Epithelial cell of esophagus (primary cell): ENCODE data around the gene CCDC197.

Source experiments
- DNase-seq: peaks from one replicate; pipeline ENCODE4 v3.0.0; 2010; ENCODE audit warnings: low read depth
- H3K4me3 ChIP-seq: 2 replicates; pipeline ENCODE4 v1.5.1; 2011; ENCODE audit warnings: mild to moderate bottlenecking, low read length, control low read depth
- CTCF ChIP-seq: IDR thresholded peaks from 2 replicates; pipeline ENCODE4 v1.5.1; 2011; ENCODE audit warnings: low read depth, mild to moderate bottlenecking, low read length, control low read depth, inconsistent platforms; ENCODE audit not compliant: insufficient read depth; ENCODE audit errors: missing control alignments

Gene CCDC197

DNA sequence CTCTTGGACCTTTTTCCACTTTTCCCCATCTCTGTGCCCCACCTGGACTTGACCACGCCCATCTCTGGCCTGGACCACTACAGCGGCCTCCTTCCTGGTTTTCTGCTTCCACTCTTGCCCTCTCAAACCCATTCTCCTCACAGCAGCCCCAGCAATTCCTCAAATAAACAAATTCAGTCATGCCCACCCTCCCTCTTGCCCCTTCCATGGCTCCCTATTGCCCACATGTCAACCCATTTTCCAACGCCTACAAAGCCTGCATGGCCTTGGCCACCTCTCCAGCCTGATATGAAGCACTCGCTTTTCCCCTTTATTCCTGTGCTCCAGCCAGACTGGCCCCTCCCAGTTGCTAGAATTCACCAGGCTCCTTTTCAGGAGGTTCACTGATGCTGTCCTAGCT, 23.2 kb downstream of the CCDC197 start:
- H3K4me3 ChIP-seq: no peak overlapping the region
- DNase-seq: no peak
- TF ChIP-seq CTCF: no peak

DNA sequence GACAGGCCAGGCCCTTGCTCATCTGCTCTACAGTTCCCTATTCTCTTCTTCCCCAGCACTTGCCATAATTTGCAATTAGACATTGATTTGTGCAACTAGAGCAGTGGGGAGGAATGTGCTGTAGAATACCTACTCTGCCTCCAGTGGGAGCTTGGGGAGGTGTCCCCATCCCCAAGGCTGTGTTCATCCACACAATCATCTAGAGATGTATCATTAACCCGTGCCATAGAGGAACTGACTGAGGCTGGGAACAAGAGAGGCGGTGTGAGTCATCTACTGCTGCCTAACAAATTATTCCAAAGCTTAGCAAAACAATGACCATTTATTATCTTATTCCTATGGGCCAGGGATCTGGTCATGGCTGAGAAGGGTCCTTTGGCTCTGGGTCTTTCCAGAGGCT, 23.9 kb downstream of the CCDC197 start:
- H3K4me3 ChIP-seq: no peak overlapping the region
- DNase-seq: peak; percentile 60
- no peak for TF ChIP-seq CTCF

- DNase-seq: no peak
- TF ChIP-seq CTCF: no peak
- no peak overlapping the region for H3K4me3 ChIP-seq
Measured at GRCh38 chr14:94021416-94022157, 24.5 kb downstream of the CCDC197 start.

- H3K4me3 ChIP-seq: no peak overlapping the region
- TF ChIP-seq CTCF: no peak
- peak; percentile 37 for DNase-seq
Measured at GRCh38 chr14:94022532-94023411, 25.7 kb downstream of the CCDC197 start.

- DNase-seq: no peak
- no peak overlapping the region for H3K4me3 ChIP-seq
- no peak for TF ChIP-seq CTCF
Measured at GRCh38 chr14:94024549-94024948, 27.4 kb downstream of the CCDC197 start.

DNA sequence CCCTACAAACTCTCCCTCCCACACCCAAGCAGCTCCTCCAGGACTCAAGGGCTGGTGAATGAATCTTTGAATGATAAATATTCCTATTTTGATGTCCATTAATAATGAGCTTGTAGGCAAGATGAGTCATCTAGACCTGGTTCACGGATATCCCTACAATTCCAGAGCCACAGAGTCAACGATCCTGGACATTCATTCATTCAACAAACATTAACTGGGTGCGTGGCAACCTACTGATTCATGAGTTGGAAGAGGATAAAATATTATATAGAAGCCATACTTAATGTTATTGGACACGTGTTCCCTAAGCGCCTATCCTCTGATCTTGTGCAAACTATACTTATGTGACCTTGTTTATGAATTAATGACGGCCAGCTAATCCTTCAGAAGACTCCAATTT, 28.6 kb downstream of the CCDC197 start:
- TF ChIP-seq CTCF: no peak
- H3K4me3 ChIP-seq: peak overlapping the region; percentile 51
- DNase-seq: peak; percentile 60
